Skeletal muscle cell (primary cell): ENCODE measurements around the gene SH3TC2.

Experiments
- DNase-seq: peaks from one replicate; pipeline ENCODE4 v3.0.0-alpha.2; 2010; ENCODE audit warnings: low read depth
- H3K4me3 ChIP-seq: 2 replicates; pipeline ENCODE4 v1.5.1; 2011; ENCODE audit warnings: low read depth, mild to moderate bottlenecking, control low read depth, low read length, moderate library complexity

The SH3TC2 gene

GRCh38 chr5:149036970-149037369, 25.9 kb downstream of the SH3TC2 start:
- no peak for DNase-seq
- no peak overlapping the region for H3K4me3 ChIP-seq

GRCh38 chr5:149036168-149036567, 26.7 kb downstream of the SH3TC2 start:
- H3K4me3 ChIP-seq = no peak overlapping the region
- DNase-seq = no peak

GRCh38 chr5:149035372-149035790, 27.5 kb downstream of the SH3TC2 start:
- DNase-seq = no peak

GRCh38 chr5:149030838-149031397, 31.9 kb downstream of the SH3TC2 start:
- H3K4me3 ChIP-seq = no peak overlapping the region
- DNase-seq = no peak

More at GRCh38 chr5:149035372-149035790, 27.5 kb downstream of the SH3TC2 start:
- H3K4me3 ChIP-seq = no peak overlapping the region

GRCh38 chr5:149030392-149030791, 32.5 kb downstream of the SH3TC2 start:
- DNase-seq = peak; percentile 72
- H3K4me3 ChIP-seq = no peak overlapping the region

GRCh38 chr5:149028984-149029383, 33.9 kb downstream of the SH3TC2 start:
- no peak overlapping the region for H3K4me3 ChIP-seq
- no peak for DNase-seq

- H3K4me3 ChIP-seq = no peak overlapping the region
- no peak for DNase-seq
Measured at GRCh38 chr5:149028161-149028560, 34.7 kb downstream of the SH3TC2 start.

- H3K4me3 ChIP-seq = no peak overlapping the region
- DNase-seq = no peak
Measured at GRCh38 chr5:149027636-149028035, 35.2 kb downstream of the SH3TC2 start.

- H3K4me3 ChIP-seq = no peak overlapping the region
- no peak for DNase-seq
Measured at GRCh38 chr5:149024943-149025342, 37.9 kb downstream of the SH3TC2 start.

- DNase-seq = no peak
- H3K4me3 ChIP-seq = no peak overlapping the region
Measured at GRCh38 chr5:149024477-149024876, 38.4 kb downstream of the SH3TC2 start.

- no peak overlapping the region for H3K4me3 ChIP-seq
- DNase-seq = no peak
Measured at GRCh38 chr5:149022200-149022599, 40.7 kb downstream of the SH3TC2 start.

- DNase-seq = no peak
- H3K4me3 ChIP-seq = no peak overlapping the region
Measured at GRCh38 chr5:149019679-149020078, 43.2 kb downstream of the SH3TC2 start.

GRCh38 chr5:149018909-149019443, 43.9 kb downstream of the SH3TC2 start:
- DNase-seq = peak; percentile 92
- no peak overlapping the region for H3K4me3 ChIP-seq

GRCh38 chr5:149017636-149018035, 45.2 kb downstream of the SH3TC2 start:
- DNase-seq = no peak
- no peak overlapping the region for H3K4me3 ChIP-seq

- DNase-seq = no peak
Measured at GRCh38 chr5:149015561-149015960, 47.3 kb downstream of the SH3TC2 start.

GRCh38 chr5:149015126-149015525, 47.7 kb downstream of the SH3TC2 start:
- DNase-seq = no peak
- no peak overlapping the region for H3K4me3 ChIP-seq

More at GRCh38 chr5:149015561-149015960, 47.3 kb downstream of the SH3TC2 start:
- H3K4me3 ChIP-seq = no peak overlapping the region

- H3K4me3 ChIP-seq = no peak overlapping the region
Measured at GRCh38 chr5:149014571-149015031, 48.3 kb downstream of the SH3TC2 start.

GRCh38 chr5:149013796-149014195, 49.1 kb downstream of the SH3TC2 start:
- no peak overlapping the region for H3K4me3 ChIP-seq
- no peak for DNase-seq

More at GRCh38 chr5:149014571-149015031, 48.3 kb downstream of the SH3TC2 start:
- DNase-seq = no peak

- no peak overlapping the region for H3K4me3 ChIP-seq
- DNase-seq = no peak
Measured at GRCh38 chr5:149012350-149012749, 50.5 kb downstream of the SH3TC2 start.

GRCh38 chr5:149011728-149012127, 51.1 kb downstream of the SH3TC2 start:
- DNase-seq = no peak

GRCh38 chr5:149011084-149011483, 51.8 kb downstream of the SH3TC2 start:
- no peak for DNase-seq
- no peak overlapping the region for H3K4me3 ChIP-seq

More at GRCh38 chr5:149011728-149012127, 51.1 kb downstream of the SH3TC2 start:
- H3K4me3 ChIP-seq = no peak overlapping the region
